Progenitor cell of endocrine pancreas (in vitro differentiated cells): ENCODE measurements around the gene GSPT1. TPM values are rescaled to one million over a fixed set of nuclear protein-coding genes. Genes with fewer than 3 reads are reported as not detected.
A peak's percentile ranks its signal among the peaks of the same experiment; 100 is the strongest.

Source experiments
- DNase-seq: peaks from one replicate; pipeline ENCODE4 v3.0.0; 2021; ENCODE audit warnings: low spot score; ENCODE audit not compliant: unreplicated experiment
- H3K27ac Mint-ChIP-seq: 2 replicates; pipeline ENCODE4 v1.8.0; 2021; ENCODE audit warnings: mild to moderate bottlenecking, moderate library complexity, mixed read lengths
- H3K27me3 Mint-ChIP-seq: 2 replicates; pipeline ENCODE4 v1.8.0; 2021; ENCODE audit warnings: mixed read lengths
- H3K36me3 Mint-ChIP-seq: 2 replicates; pipeline ENCODE4 v1.8.0; 2022; ENCODE audit warnings: mixed read lengths; ENCODE audit not compliant: insufficient read depth
- H3K4me1 Mint-ChIP-seq: 2 replicates; pipeline ENCODE4 v1.8.0; 2021; ENCODE audit warnings: low read depth, mixed read lengths
- H3K4me3 Mint-ChIP-seq: 2 replicates; pipeline ENCODE4 v1.8.0; 2021; ENCODE audit warnings: low read depth, mild to moderate bottlenecking, moderate library complexity, mixed read lengths
- H3K9me3 Mint-ChIP-seq: 2 replicates; pipeline ENCODE4 v1.8.0; 2021; ENCODE audit warnings: low read depth, mixed read lengths
- CTCF ChIP-seq: fragments of 200-600 bp; sonication (generic); IDR thresholded peaks from one replicate; pipeline ENCODE4 v1.5.0; 2021; ENCODE audit warnings: antibody characterized with exemption, mild to moderate bottlenecking; ENCODE audit not compliant: unreplicated experiment
- total RNA-seq: library from RNA; stranded (reverse); gene quantifications from 2 replicates; pipeline ENCODE4 v1.2.1, GENCODE V29; 2021

The GSPT1 gene
- total RNA-seq, 1 donor from 2014 or later = 89.9 TPM

DNA sequence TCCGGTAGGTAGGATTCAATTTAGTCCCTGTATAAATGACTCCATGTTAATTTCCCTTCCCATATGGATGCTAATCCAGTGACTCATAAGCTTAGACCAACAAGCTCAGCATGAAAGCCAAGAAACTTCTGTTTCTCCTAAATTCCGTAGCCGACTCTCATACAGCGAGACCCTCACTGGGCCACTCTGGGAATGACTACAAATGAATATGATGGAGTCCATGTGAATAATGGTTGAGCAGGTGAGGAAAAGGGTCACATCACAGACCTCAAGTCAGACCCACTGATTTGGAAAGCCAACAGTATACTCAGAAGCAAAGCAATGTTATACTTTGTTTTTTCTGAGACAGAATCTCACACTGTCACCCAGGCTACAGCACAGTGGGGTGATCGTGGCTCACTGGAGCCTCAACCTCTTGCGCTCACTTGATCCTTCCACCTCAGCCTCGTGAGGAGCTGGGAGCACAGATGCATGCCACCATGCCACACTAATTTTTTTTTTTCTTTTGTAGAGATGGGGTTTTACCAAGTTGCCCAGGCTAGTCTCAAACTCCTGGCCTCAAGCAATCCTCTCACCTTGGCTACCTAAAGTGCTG is 79.0 kb downstream of the GSPT1 start:
- Mint-ChIP-seq H3K4me3 (no peak overlapping the region), H3K36me3 (peaks cover 17% of the 10 kb centered on the region), H3K27me3 (no peaks in the 10 kb centered on the region), H3K27ac (peak overlapping the region; percentile 76), H3K4me1 (peaks cover 4% of the 10 kb centered on the region), H3K9me3 (no peaks in the 10 kb centered on the region)
- TF ChIP-seq CTCF = no peak
- no peak for DNase-seq

GRCh38 chr16:11835891-11836649 is 79.7 kb downstream of the GSPT1 start:
- H3K9me3 Mint-ChIP-seq = no peaks in the 10 kb centered on the region
- TF ChIP-seq CTCF = no peak
- H3K36me3 Mint-ChIP-seq = peaks cover 14% of the 10 kb centered on the region
- no peak for DNase-seq
- no peak overlapping the region for H3K4me3 Mint-ChIP-seq
- H3K4me1 Mint-ChIP-seq = peaks cover 4% of the 10 kb centered on the region
- H3K27me3 Mint-ChIP-seq = no peaks in the 10 kb centered on the region
- H3K27ac Mint-ChIP-seq = peak overlapping the region; percentile 76

- no peak for DNase-seq
- H3K4me3 Mint-ChIP-seq = no peak overlapping the region
- peaks cover 12% of the 10 kb centered on the region for H3K36me3 Mint-ChIP-seq
- no peak overlapping the region for H3K27ac Mint-ChIP-seq
- H3K9me3 Mint-ChIP-seq = no peaks in the 10 kb centered on the region
- H3K4me1 Mint-ChIP-seq = peaks cover 4% of the 10 kb centered on the region
- TF ChIP-seq CTCF = no peak
- H3K27me3 Mint-ChIP-seq = no peaks in the 10 kb centered on the region
Measured at GRCh38 chr16:11835309-11835708, 80.4 kb downstream of the GSPT1 start.

DNA sequence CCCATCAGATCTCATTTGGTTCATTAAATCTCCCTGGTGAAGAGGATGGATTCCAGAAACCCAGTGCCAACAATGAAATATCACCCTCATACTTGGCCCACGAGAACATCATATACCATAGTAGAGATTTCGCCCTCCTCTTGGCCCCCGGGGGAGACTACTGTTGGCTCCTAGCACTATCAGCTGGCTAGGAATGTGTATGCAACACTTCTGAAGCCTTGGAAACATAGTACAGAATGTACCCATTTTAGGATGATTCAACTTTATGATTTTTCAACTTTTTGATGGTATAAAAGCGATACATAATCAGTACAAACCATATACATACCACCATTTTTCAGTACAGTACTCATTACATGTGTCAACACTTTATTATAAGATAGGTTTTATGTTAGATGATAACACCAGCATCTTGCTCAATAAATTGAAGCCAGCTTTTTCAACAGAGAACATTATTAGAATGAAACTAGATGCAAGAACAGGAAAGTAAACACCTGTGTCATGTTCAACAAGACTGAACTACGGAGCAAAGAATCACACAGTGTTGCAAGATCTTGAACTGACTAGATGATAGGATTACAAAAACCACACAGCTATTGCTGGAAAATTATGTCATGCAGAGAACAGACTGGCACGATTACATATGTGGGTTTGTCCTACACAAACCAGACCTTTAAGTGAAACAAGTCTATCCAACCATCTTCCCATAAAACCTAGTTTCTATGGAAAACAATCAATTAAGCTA is 81.6 kb downstream of the GSPT1 start:
- H3K27me3 Mint-ChIP-seq = no peaks in the 10 kb centered on the region

More for the DNA sequence above, 81.6 kb downstream of the GSPT1 start:
- DNase-seq = no peak
- peaks cover 4% of the 10 kb centered on the region for H3K4me1 Mint-ChIP-seq
- H3K9me3 Mint-ChIP-seq = no peaks in the 10 kb centered on the region
- no peak for TF ChIP-seq CTCF
- H3K36me3 Mint-ChIP-seq = peaks cover 4% of the 10 kb centered on the region
- no peak overlapping the region for H3K27ac Mint-ChIP-seq
- H3K4me3 Mint-ChIP-seq = no peak overlapping the region
